Esophagus squamous epithelium (tissue), 4 donors: ENCODE data around the gene RCOR3.

Experiments used
- POLR2A ChIP-seq, 4 donors: fragments of 450-650 bp; IDR thresholded peaks; one replicate each; pipeline ENCODE4 v1.6.1; 2017; ENCODE audit warnings: antibody characterized with exemption in 4 of 4, mild to moderate bottlenecking in 4 of 4, moderate library complexity in 3 of 4
- TF ChIP-seq, protein P1 (sequence below), 6 experiments: fragments of 450-650 bp in 4 of 6; fragments of 200-600 bp in 2 of 6; sonication (generic) in 2 of 6; IDR thresholded peaks; one replicate each; pipeline ENCODE4 v1.5.1; 2016 to 2019; ENCODE audit warnings: antibody characterized with exemption in 6 of 6, mild to moderate bottlenecking in 4 of 6, moderate library complexity in 4 of 6

DNA sequence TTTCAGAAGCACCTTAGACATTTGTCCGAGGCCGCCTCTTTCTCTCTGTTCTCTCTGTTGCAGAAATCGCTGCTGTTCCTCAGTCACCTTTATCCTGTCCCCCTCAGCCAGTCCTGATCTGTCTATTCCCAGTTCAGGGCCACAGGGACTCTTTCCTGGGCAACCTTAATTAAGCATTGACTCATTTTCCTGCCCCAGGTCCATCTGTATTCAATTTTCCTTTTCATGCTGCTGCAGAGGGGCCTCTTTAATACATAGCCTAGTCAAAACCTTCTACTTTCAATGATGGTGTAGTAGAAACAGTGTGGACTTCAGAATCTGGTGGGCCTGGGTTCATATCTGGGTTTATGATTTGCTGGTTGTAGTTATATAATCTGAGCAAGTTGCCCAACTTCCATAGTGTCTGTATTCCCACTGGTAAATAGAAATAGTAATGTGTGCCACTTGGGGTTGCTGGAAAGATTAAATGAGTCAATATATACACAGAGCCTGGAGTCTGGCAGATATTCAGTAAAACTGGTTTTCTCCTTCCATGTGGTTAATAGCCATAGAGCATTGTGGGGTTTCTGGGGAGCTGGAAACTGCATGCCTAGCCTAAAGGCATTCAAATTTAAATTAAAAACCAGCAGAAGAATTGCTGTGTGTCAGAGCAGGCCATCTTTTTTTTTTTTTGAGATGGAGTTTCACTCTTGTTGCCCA lies 72.0 kb downstream of the RCOR3 start:
- TF ChIP-seq, protein P1, sequence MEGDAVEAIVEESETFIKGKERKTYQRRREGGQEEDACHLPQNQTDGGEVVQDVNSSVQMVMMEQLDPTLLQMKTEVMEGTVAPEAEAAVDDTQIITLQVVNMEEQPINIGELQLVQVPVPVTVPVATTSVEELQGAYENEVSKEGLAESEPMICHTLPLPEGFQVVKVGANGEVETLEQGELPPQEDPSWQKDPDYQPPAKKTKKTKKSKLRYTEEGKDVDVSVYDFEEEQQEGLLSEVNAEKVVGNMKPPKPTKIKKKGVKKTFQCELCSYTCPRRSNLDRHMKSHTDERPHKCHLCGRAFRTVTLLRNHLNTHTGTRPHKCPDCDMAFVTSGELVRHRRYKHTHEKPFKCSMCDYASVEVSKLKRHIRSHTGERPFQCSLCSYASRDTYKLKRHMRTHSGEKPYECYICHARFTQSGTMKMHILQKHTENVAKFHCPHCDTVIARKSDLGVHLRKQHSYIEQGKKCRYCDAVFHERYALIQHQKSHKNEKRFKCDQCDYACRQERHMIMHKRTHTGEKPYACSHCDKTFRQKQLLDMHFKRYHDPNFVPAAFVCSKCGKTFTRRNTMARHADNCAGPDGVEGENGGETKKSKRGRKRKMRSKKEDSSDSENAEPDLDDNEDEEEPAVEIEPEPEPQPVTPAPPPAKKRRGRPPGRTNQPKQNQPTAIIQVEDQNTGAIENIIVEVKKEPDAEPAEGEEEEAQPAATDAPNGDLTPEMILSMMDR (IDR thresholded peaks at IDR 0.05): no peak
- no peak for TF ChIP-seq POLR2A (IDR thresholded peaks at IDR 0.05)
